SK-N-SH (cell line): ENCODE data around the gene MCF2L2. TPM values are rescaled to one million over a fixed set of nuclear protein-coding genes. Genes with fewer than 3 reads are reported as not detected.

ENCODE experiments used
- CTCF ChIA-PET: fragments of 300-600, 350-600 bp; formaldehyde crosslinking; extraction: SDS; loops from one replicate; lab custom pipeline; 2021; lab: Yijun Ruan, JAX
- POLR2A ChIA-PET: fragments of 350-600 bp; sonication (Branson Sonifier 250); formaldehyde crosslinking; extraction: SDS; loops from one replicate; lab custom pipeline; 2020; ENCODE audit warnings: antibody characterized with exemption, inconsistent platforms; lab: Yijun Ruan, JAX
- DNase-seq: peaks from one replicate; pipeline ENCODE4 v3.0.0; 2012
- H2AFZ ChIP-seq: fragments of 200-600 bp; sonication (generic); 2 replicates; pipeline ENCODE4 v1.8.1; 2016; ENCODE audit warnings: antibody characterized with exemption, mild to moderate bottlenecking, low read depth
- H3F3A ChIP-seq: fragments of 200-600 bp; sonication (generic); replicated peaks from 2 replicates; pipeline ENCODE3; 2016; ENCODE audit warnings: antibody characterized with exemption, mild to moderate bottlenecking; ENCODE audit not compliant: insufficient read depth
- H3K27ac ChIP-seq, 2 experiments: fragments of 200-500 bp in 1 of 2; fragments of 200-600 bp in 1 of 2; sonication (Bioruptor generic) in 1 of 2; sonication (generic), shearing (Covaris generic) in 1 of 2; 2 replicates each; pipeline versions ENCODE4 v1.5.1 to v1.6.1; 2014 to 2016; ENCODE audit warnings: low read depth in 2 of 2, inconsistent platforms in 1 of 2, low read length in 1 of 2, mild to moderate bottlenecking in 1 of 2, mixed read lengths in 1 of 2
- H3K27me3 ChIP-seq: fragments of 200-600 bp; sonication (generic), shearing (Covaris generic); 2 replicates; pipeline ENCODE4 v1.6.1; 2016; ENCODE audit warnings: mixed run types; ENCODE audit not compliant: insufficient read depth
- H3K36me3 ChIP-seq, 2 experiments: fragments of 200-500 bp in 1 of 2; fragments of 200-600 bp in 1 of 2; sonication (Bioruptor generic) in 1 of 2; sonication (generic) in 1 of 2; replicated peaks in 1 of 2; 2 replicates each; pipeline versions ENCODE3 to v1.5.1; 2014 to 2016; ENCODE audit warnings: low read length in 1 of 2, mild to moderate bottlenecking in 1 of 2; ENCODE audit not compliant: insufficient read depth in 2 of 2, control insufficient read depth in 1 of 2
- H3K4me1 ChIP-seq, 2 experiments: fragments of 200-500 bp in 1 of 2; fragments of 200-600 bp in 1 of 2; sonication (Bioruptor generic) in 1 of 2; sonication (generic), shearing (Covaris generic) in 1 of 2; 2 replicates each; pipeline versions ENCODE4 v1.5.1 to v1.6.1; 2014 to 2016; ENCODE audit warnings: low read depth in 1 of 2, low read length in 1 of 2, mixed run types in 1 of 2; ENCODE audit not compliant: insufficient read depth in 2 of 2, control insufficient read depth in 1 of 2
- H3K4me2 ChIP-seq: fragments of 200-600 bp; sonication (generic), shearing (Covaris generic); 2 replicates; pipeline ENCODE4 v1.6.1; 2017; ENCODE audit warnings: mixed run types
- H3K4me3 ChIP-seq, 2 experiments: fragments of 200-500 bp in 1 of 2; fragments of 200-600 bp in 1 of 2; sonication (Bioruptor generic) in 1 of 2; sonication (generic), shearing (Covaris generic) in 1 of 2; 2 replicates each; pipeline versions ENCODE4 v1.5.1 to v1.8.1; 2014 to 2016; ENCODE audit warnings: low read depth in 2 of 2, inconsistent platforms in 1 of 2, low read length in 1 of 2, mild to moderate bottlenecking in 1 of 2, mixed read lengths in 1 of 2, moderate library complexity in 1 of 2
- H3K79me2 ChIP-seq: fragments of 200-600 bp; sonication (generic); 2 replicates; pipeline ENCODE4 v1.8.1; 2017; ENCODE audit warnings: mild to moderate bottlenecking; ENCODE audit not compliant: insufficient read depth
- H3K9ac ChIP-seq: fragments of 200-600 bp; sonication (generic); 2 replicates; pipeline ENCODE4 v1.6.1; 2017; ENCODE audit warnings: mixed run types
- H3K9me2 ChIP-seq: fragments of 200-600 bp; sonication (generic); 2 replicates; pipeline ENCODE4 v1.6.1; 2017; ENCODE audit warnings: mixed run types
- H3K9me3 ChIP-seq: fragments of 200-600 bp; sonication (generic); 2 replicates; pipeline ENCODE4 v1.6.1; 2017; ENCODE audit warnings: mixed run types, mild to moderate bottlenecking, moderate library complexity
- H4K20me1 ChIP-seq: fragments of 200-600 bp; sonication (generic); 2 replicates; pipeline ENCODE4 v1.6.1; 2017; ENCODE audit warnings: mild to moderate bottlenecking, mixed run types; ENCODE audit not compliant: insufficient read depth
- FOXJ3 ChIP-seq: sonication (generic); formaldehyde crosslinking; IDR thresholded peaks from 2 replicates; pipeline ENCODE4 v1.5.1; 2020; ENCODE audit warnings: mild to moderate bottlenecking, missing genetic modification reagents
- GATA2 ChIP-seq: sonication (generic); formaldehyde crosslinking; IDR thresholded peaks from 2 replicates; pipeline ENCODE4 v1.5.0; 2020; ENCODE audit warnings: mild to moderate bottlenecking, missing genetic modification reagents
- MXI1 ChIP-seq: IDR thresholded peaks from 2 replicates; pipeline ENCODE4 v1.6.1; 2012; ENCODE audit warnings: mild to moderate bottlenecking, low read depth, low read length, improper control_type of control experiment
- RCOR1 ChIP-seq: fragments of 150-350 bp; IDR thresholded peaks from 2 replicates; pipeline ENCODE4 v1.6.1; 2017; ENCODE audit warnings: antibody characterized with exemption, low read length
- SIN3A ChIP-seq: IDR thresholded peaks from 2 replicates; pipeline ENCODE4 v1.6.1; 2012; ENCODE audit warnings: low read depth, mild to moderate bottlenecking, low read length, moderate library complexity, borderline replicate concordance
- SMC3 ChIP-seq: IDR thresholded peaks from 2 replicates; pipeline ENCODE4 v1.6.1; 2012; ENCODE audit warnings: low read depth, low read length, improper control_type of control experiment
- TEAD4 ChIP-seq: IDR thresholded peaks from 2 replicates; pipeline ENCODE4 v1.4.0; 2012; ENCODE audit warnings: mild to moderate bottlenecking, borderline replicate concordance; ENCODE audit not compliant: insufficient read depth
- WGBS: methylation state at CpG from one replicate; pipeline ENCODE4 v1.1.6; 2017; ENCODE audit warnings: low lambda C conversion rate; 5-methylcytosine and 5-hydroxymethylcytosine counted together
- polyA plus RNA-seq, 3 experiments: library from polyadenylated mRNA; depleted of rRNA; stranded (reverse); fragments of >200 nt; gene quantifications; 2 replicates each; pipeline ENCODE4 v1.2.3, GENCODE V29; 2012
- TF ChIP-seq, protein P1 (sequence below): fragments of 200-600 bp; sonication (generic); IDR thresholded peaks from 2 replicates; pipeline ENCODE4 v1.6.1; 2017; ENCODE audit warnings: antibody characterized with exemption, mild to moderate bottlenecking, moderate library complexity
- TF ChIP-seq, protein P2 (sequence below): IDR thresholded peaks from 2 replicates; pipeline ENCODE4; 2012
- TF ChIP-seq, protein P3 (sequence below): IDR thresholded peaks from 2 replicates; pipeline ENCODE4 v1.4.0; 2012; ENCODE audit warnings: low read depth, borderline replicate concordance
- TF ChIP-seq, protein P4 (sequence below): fragments of 150-350 bp; IDR thresholded peaks from 2 replicates; pipeline ENCODE4 v1.6.1; 2017; ENCODE audit warnings: antibody characterized with exemption, low read length, low read depth, borderline replicate concordance

MCF2L2 gene
- polyA plus RNA-seq, 1 of the 3 experiments (the other 2 are of a cell fraction), result 0.56 TPM

DNA sequence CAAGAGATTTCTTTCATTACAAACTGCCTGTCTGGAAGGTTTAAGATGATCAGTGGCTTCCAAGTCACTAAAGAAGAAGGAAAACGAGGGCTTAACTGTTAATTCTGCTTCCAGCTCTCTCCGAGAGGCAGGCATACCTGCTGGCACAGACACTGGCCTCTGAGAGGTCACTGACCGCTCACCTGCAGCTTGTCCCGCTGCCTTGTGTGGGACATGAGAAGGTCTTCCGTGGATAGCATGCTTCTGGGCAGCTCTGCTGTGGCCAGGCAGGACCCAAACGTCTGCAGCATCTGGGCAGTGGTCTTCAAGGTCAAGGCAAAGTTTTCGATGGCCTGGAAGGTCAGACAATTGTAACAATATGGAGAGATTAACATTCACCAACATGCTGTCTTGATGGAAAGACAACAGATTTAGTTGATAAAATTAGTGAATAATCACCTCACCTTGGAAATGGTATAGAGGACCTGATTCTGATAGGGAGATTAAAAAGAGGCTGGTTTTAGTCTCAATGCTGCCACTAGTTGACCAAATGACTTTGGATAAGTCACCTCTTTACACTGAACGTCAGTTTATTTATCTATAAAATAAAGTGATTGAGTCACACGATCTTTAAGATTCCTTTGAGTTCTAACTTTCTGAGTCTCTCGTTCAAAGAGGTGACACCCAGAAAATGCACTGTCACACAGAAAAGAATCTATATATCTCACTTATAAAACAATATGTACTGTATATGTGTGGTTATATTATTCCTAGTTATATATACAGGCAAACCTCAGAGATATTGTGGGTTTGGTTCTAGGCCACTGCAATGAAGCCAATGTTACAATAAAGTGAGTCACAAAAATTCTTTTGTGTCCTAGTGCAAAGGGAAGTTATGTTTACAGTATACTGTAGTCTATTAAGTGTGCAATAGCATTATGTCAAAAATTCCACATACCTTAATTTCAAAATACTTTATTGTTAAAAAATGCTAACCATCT lies 110.2 kb downstream of the MCF2L2 start:
- Histone ChIP-seq H3K9me2 (no peaks in the 10 kb centered on the region), H3K27ac (no peak overlapping the region), H3K4me1 (no peaks in the 10 kb centered on the region), H3K4me3 (no peak overlapping the region)
- WGBS, result 86% methylated on average over 6 of the region's 10 CpGs
- no peak for TF ChIP-seq RCOR1
- TF ChIP-seq, all 33 proteins: peak for 0
- H3K9ac ChIP-seq, result no peak overlapping the region
- H3K79me2 ChIP-seq, result no peaks in the 10 kb centered on the region
- H3K36me3 ChIP-seq, result no peaks in the 10 kb centered on the region
- ChIA-PET CTCF (interaction anchor here (1.0 kb wide), 1 partner anchor 72 kb away, joined by 3 read pairs; no protein-coding TSS in a partner anchor), POLR2A (no interaction called here)
- H3K27me3 ChIP-seq, result no peaks in the 10 kb centered on the region
- H2AFZ ChIP-seq, result no peak overlapping the region
- DNase-seq, result no peak
- H4K20me1 ChIP-seq, result no peaks in the 10 kb centered on the region
- no peaks in the 10 kb centered on the region for H3K9me3 ChIP-seq
- no peak overlapping the region for H3K4me2 ChIP-seq
- no peaks in the 10 kb centered on the region for H3F3A ChIP-seq

DNA sequence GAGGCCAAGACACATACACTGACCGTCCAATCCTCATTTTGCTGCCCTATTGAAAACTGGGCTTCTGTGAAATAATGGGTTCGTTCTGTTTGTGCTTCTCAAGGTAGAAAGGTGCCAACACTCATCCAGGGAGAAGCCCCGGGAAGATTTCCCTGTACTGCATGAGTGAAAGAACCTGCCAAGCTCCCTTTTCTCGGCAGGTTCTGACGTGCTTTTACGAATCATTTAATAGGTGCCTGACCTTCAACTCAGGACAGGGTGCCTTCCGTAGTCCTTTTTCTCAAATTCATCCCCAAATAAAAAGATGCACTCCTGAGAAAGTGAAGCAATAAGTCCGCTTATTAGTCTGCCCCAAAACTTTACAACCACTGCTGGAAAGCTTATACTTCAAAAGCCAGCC lies 111.1 kb downstream of the MCF2L2 start:
- Histone ChIP-seq H3K4me2 (no peak overlapping the region), H3K9me3 (no peaks in the 10 kb centered on the region), H3K4me1 (no peaks in the 10 kb centered on the region), H3K79me2 (no peaks in the 10 kb centered on the region), H3K36me3 (no peaks in the 10 kb centered on the region), H3F3A (no peaks in the 10 kb centered on the region), H3K27ac (no peak overlapping the region), H3K9ac (no peak overlapping the region), H3K4me3 (no peak overlapping the region), H3K9me2 (no peaks in the 10 kb centered on the region), H4K20me1 (no peaks in the 10 kb centered on the region), H2AFZ (no peak overlapping the region), H3K27me3 (no peaks in the 10 kb centered on the region)
- ChIA-PET CTCF (interaction anchor here (1.0 kb wide), 1 partner anchor 73 kb away, joined by 3 read pairs; no protein-coding TSS in a partner anchor), POLR2A (no interaction called here)
- WGBS, result 90% methylated on average over 8 of the region's 8 CpGs
- TF ChIP-seq, protein P1, sequence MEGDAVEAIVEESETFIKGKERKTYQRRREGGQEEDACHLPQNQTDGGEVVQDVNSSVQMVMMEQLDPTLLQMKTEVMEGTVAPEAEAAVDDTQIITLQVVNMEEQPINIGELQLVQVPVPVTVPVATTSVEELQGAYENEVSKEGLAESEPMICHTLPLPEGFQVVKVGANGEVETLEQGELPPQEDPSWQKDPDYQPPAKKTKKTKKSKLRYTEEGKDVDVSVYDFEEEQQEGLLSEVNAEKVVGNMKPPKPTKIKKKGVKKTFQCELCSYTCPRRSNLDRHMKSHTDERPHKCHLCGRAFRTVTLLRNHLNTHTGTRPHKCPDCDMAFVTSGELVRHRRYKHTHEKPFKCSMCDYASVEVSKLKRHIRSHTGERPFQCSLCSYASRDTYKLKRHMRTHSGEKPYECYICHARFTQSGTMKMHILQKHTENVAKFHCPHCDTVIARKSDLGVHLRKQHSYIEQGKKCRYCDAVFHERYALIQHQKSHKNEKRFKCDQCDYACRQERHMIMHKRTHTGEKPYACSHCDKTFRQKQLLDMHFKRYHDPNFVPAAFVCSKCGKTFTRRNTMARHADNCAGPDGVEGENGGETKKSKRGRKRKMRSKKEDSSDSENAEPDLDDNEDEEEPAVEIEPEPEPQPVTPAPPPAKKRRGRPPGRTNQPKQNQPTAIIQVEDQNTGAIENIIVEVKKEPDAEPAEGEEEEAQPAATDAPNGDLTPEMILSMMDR, result no peak
- TF ChIP-seq TEAD4 (no peak), FOXJ3 (no peak), RCOR1 (no peak), GATA2 (no peak), MXI1 (no peak), SMC3 (no peak), SIN3A (no peak)
- TF ChIP-seq, protein P2, sequence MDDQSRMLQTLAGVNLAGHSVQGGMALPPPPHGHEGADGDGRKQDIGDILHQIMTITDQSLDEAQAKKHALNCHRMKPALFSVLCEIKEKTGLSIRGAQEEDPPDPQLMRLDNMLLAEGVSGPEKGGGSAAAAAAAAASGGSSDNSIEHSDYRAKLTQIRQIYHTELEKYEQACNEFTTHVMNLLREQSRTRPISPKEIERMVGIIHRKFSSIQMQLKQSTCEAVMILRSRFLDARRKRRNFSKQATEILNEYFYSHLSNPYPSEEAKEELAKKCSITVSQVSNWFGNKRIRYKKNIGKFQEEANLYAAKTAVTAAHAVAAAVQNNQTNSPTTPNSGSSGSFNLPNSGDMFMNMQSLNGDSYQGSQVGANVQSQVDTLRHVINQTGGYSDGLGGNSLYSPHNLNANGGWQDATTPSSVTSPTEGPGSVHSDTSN, result no peak
- TF ChIP-seq, protein P3, sequence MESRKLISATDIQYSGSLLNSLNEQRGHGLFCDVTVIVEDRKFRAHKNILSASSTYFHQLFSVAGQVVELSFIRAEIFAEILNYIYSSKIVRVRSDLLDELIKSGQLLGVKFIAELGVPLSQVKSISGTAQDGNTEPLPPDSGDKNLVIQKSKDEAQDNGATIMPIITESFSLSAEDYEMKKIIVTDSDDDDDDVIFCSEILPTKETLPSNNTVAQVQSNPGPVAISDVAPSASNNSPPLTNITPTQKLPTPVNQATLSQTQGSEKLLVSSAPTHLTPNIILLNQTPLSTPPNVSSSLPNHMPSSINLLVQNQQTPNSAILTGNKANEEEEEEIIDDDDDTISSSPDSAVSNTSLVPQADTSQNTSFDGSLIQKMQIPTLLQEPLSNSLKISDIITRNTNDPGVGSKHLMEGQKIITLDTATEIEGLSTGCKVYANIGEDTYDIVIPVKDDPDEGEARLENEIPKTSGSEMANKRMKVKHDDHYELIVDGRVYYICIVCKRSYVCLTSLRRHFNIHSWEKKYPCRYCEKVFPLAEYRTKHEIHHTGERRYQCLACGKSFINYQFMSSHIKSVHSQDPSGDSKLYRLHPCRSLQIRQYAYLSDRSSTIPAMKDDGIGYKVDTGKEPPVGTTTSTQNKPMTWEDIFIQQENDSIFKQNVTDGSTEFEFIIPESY, result no peak
- TF ChIP-seq, protein P4, sequence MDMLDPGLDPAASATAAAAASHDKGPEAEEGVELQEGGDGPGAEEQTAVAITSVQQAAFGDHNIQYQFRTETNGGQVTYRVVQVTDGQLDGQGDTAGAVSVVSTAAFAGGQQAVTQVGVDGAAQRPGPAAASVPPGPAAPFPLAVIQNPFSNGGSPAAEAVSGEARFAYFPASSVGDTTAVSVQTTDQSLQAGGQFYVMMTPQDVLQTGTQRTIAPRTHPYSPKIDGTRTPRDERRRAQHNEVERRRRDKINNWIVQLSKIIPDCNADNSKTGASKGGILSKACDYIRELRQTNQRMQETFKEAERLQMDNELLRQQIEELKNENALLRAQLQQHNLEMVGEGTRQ, result no peak
- DNase-seq, result no peak
